GM12891 (cell line): ENCODE data around the gene SH3D21.

Experiments
- PAX5 ChIP-seq: IDR thresholded peaks from 2 replicates; pipeline ENCODE4 v1.6.1; 2011; ENCODE audit warnings: low read length, moderate library complexity, mild to moderate bottlenecking; ENCODE audit not compliant: insufficient read depth, severe bottlenecking
- POLR2A ChIP-seq: IDR thresholded peaks from 2 replicates; pipeline ENCODE4 v1.6.1; 2011; ENCODE audit warnings: low read depth, low read length, control low read depth
- POLR2AphosphoS5 ChIP-seq: IDR thresholded peaks from 2 replicates; pipeline ENCODE4 v1.6.1; 2011; ENCODE audit warnings: low read depth, low read length, control low read depth
- POU2F2 ChIP-seq: IDR thresholded peaks from 2 replicates; pipeline ENCODE4 v1.6.1; 2011; ENCODE audit warnings: low read depth, mild to moderate bottlenecking, control low read depth, low read length, moderate library complexity
- SPI1 ChIP-seq: IDR thresholded peaks from 2 replicates; pipeline ENCODE4 v1.6.1; 2011; ENCODE audit warnings: low read depth, low read length, control low read depth
- TAF1 ChIP-seq: IDR thresholded peaks from 2 replicates; pipeline ENCODE4 v1.6.1; 2011; ENCODE audit warnings: low read depth, low read length, control low read depth

GRCh38 chr1:36303244-36303643 is 2.9 kb upstream of the SH3D21 start:
- no peak for TF ChIP-seq POLR2A
- no peak for TF ChIP-seq POLR2AphosphoS5
- TF ChIP-seq SPI1 = no peak
- TF ChIP-seq TAF1 = no peak
- TF ChIP-seq PAX5 = no peak
- no peak for TF ChIP-seq POU2F2
